Right ventricle myocardium superior (tissue), 1 donor: ENCODE results near the gene TOGARAM2. TPM values are rescaled to one million over a fixed set of nuclear protein-coding genes. Genes with fewer than 3 reads are reported as not detected.

Source experiments
- ATAC-seq: fragments of 200-7000 bp; cut with Tn5 transposase; one replicate; pipeline ENCODE4 v1.9.1; 2020; ENCODE audit warnings: mild to moderate bottlenecking; ENCODE audit not compliant: poor library complexity
- DNase-seq: peaks from one replicate; pipeline ENCODE4 v3.0.0-alpha.2; 2020
- intact Hi-C: fragments of 100-400 bp; cut with DNase I; formaldehyde crosslinking; loops from one replicate; pipeline ENCODE4 v1.11.2; 2022
- total RNA-seq: library from RNA; stranded (reverse); fragmentation: NEBNext Ultra II Directional; extraction: Animal tissue kit (Norgen Biotek cat#: 25700); gene quantifications from one replicate; pipeline ENCODE4 v1.2.1, GENCODE V29; 2021
- donor health status: DM: no; HTN: yes; CAD: no; lungs with severe emphysema.

The TOGARAM2 gene
- total RNA-seq, 1 donor from 2014 or later, result 42.8 TPM

- intact Hi-C loops, result no loop called here
- ATAC-seq (peak; percentile 52), DNase-seq (no peak)
Observed at GRCh38 chr2:29039718-29040480, 58.8 kb downstream of the TOGARAM2 start.

GRCh38 chr2:29040552-29040951 lies 59.5 kb downstream of the TOGARAM2 start:
- intact Hi-C loops, result no loop called here
- DNase-seq, result no peak
- no peak for ATAC-seq

- DNase-seq, result no peak
- ATAC-seq, result no peak
- intact Hi-C loops, result no loop called here
Observed at GRCh38 chr2:29041161-29041660, 60.1 kb downstream of the TOGARAM2 start.

- no peak for ATAC-seq
- DNase-seq, result no peak
- intact Hi-C loops, result no loop called here
Observed at GRCh38 chr2:29042561-29043075, 61.5 kb downstream of the TOGARAM2 start.

GRCh38 chr2:29044459-29044858 lies 63.4 kb downstream of the TOGARAM2 start:
- ATAC-seq (no peak), DNase-seq (no peak)
- intact Hi-C loops, result no loop called here

GRCh38 chr2:29046321-29046720 lies 65.2 kb downstream of the TOGARAM2 start:
- intact Hi-C loops, result no loop called here
- ATAC-seq (no peak), DNase-seq (no peak)

- intact Hi-C loops, result no loop called here
- no peak for ATAC-seq
Observed at GRCh38 chr2:29047083-29047845, 66.2 kb downstream of the TOGARAM2 start.

GRCh38 chr2:29050591-29050990 lies 69.5 kb downstream of the TOGARAM2 start:
- DNase-seq, result no peak
- ATAC-seq, result no peak
- intact Hi-C loops, result no loop called here

More at GRCh38 chr2:29047083-29047845, 66.2 kb downstream of the TOGARAM2 start:
- DNase-seq, result no peak

GRCh38 chr2:29051730-29052129 lies 70.6 kb downstream of the TOGARAM2 start:
- intact Hi-C loops, result no loop called here
- DNase-seq, result no peak
- no peak for ATAC-seq

- no peak for DNase-seq
- intact Hi-C loops, result no loop called here
- no peak for ATAC-seq
Observed at GRCh38 chr2:29052807-29053206, 71.7 kb downstream of the TOGARAM2 start.

GRCh38 chr2:29053223-29053622 lies 72.1 kb downstream of the TOGARAM2 start:
- DNase-seq (no peak), ATAC-seq (no peak)
- intact Hi-C loops, result no loop called here

GRCh38 chr2:29053670-29054400 lies 72.7 kb downstream of the TOGARAM2 start:
- intact Hi-C loops, result no loop called here
- no peak for ATAC-seq
- DNase-seq, result no peak

- no peak for DNase-seq
- ATAC-seq, result no peak
- intact Hi-C loops, result no loop called here
Observed at GRCh38 chr2:29054430-29054829, 73.3 kb downstream of the TOGARAM2 start.

- intact Hi-C loops, result no loop called here
- ATAC-seq, result no peak
- no peak for DNase-seq
Observed at GRCh38 chr2:29055601-29056000, 74.5 kb downstream of the TOGARAM2 start.

- DNase-seq (no peak), ATAC-seq (no peak)
- intact Hi-C loops, result no loop called here
Observed at GRCh38 chr2:29056452-29056851, 75.4 kb downstream of the TOGARAM2 start.

GRCh38 chr2:29057006-29057405 lies 75.9 kb downstream of the TOGARAM2 start:
- no peak for DNase-seq
- ATAC-seq, result no peak

GRCh38 chr2:29059624-29060023 lies 78.5 kb downstream of the TOGARAM2 start:
- ATAC-seq, result no peak
- intact Hi-C loops, result no loop called here

More at GRCh38 chr2:29057006-29057405, 75.9 kb downstream of the TOGARAM2 start:
- intact Hi-C loops, result no loop called here

GRCh38 chr2:29060441-29060840 lies 79.3 kb downstream of the TOGARAM2 start:
- ATAC-seq (no peak), DNase-seq (no peak)
- intact Hi-C loops, result no loop called here

More at GRCh38 chr2:29059624-29060023, 78.5 kb downstream of the TOGARAM2 start:
- DNase-seq, result no peak

- ATAC-seq, result no peak
- intact Hi-C loops, result no loop called here
- no peak for DNase-seq
Observed at GRCh38 chr2:29061176-29061575, 80.1 kb downstream of the TOGARAM2 start.
